NCI-H748 treated with DMSO at 0.1 percent for 48 hours (cell line): Measurements from ENCODE around the gene TNFRSF4.
"Not testable (repeated sequence)": the region's sequence is repeated elsewhere in the genome, so short reads cannot be mapped to it uniquely, and the experiment has no call there.

Experiments
- DNase-seq: peaks from one replicate; lab custom pipeline; 2025; lab: John Stamatoyannopoulos, UW

TNFRSF4 gene

DNA sequence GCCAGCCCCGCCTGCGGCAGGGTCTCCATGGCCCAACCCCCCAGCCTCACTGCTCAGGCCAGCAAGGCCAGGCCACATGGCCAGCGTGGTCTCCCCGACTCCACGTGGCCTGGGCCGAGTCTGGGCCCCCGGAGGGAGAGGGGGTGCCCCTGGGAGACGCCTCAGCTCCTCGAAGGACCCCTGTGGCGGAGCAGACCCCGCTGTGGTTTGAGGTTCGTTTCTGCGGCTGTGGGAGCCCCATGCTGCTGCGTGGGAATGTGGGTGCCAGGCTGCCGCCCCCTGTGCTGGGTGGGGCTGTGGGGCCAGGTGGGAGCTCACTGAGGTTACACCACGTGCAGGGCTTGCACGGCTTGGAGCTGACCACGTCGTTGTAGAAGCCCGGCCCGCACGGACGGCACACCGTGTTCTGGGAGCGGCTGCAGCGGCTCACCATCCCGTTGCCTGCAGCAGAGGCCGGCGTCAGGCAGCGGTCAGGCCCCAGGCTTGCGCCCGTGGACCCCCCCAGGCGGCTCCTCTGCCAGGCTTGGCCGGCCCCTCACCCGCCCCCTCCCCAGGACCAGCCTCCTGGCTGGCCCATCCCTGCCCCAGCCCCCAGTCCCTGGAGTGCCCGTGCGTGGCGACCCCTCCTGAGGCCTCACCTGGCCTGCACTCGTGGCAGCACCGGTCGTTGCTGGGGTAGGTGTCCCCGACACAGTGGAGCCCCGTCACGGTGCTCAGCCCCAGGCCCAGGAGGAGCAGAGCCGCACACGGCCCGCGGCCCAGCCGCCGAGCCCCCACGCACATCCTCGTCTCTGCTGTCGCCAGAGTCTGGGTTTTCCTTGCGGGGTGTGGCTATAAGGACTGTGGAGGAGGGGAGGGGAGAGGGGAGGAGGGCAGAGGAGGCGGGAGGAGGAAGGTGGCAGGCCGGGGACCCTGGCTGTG lies at the start of gene TNFRSF4:
Gene TNFRSF4, minus strand, starts transcription at position 809 of the 921 bp plus-strand sequence. Its CDS starts 26 bp downstream, at position 783.
- DNase-seq, result no peak

GRCh38 chr1:1262758-1263157 lies 48.8 kb upstream of the TNFRSF4 start:
- DNase-seq, result no peak

DNA sequence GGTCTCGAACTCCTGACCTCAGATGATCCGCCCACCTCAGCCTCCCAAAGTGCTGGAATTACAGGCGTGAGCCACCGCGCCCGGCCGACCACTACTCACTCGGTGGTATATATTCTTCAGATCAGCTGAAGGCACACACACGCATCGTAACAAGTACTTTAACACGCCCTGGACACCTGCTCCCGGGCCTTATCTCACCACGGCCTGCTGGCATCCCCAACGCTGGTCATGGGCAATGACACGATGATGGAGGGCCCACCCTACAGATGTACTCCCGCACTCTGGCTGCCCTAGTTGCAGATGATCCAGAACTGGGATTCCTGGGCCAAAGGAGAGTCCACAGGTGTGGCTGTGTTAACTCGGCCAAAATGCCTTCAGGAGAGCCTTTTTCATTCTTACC lies 48.1 kb upstream of the TNFRSF4 start:
- DNase-seq, result no peak

- no peak for DNase-seq
Observed at GRCh38 chr1:1260843-1261560, 47.0 kb upstream of the TNFRSF4 start.

DNA sequence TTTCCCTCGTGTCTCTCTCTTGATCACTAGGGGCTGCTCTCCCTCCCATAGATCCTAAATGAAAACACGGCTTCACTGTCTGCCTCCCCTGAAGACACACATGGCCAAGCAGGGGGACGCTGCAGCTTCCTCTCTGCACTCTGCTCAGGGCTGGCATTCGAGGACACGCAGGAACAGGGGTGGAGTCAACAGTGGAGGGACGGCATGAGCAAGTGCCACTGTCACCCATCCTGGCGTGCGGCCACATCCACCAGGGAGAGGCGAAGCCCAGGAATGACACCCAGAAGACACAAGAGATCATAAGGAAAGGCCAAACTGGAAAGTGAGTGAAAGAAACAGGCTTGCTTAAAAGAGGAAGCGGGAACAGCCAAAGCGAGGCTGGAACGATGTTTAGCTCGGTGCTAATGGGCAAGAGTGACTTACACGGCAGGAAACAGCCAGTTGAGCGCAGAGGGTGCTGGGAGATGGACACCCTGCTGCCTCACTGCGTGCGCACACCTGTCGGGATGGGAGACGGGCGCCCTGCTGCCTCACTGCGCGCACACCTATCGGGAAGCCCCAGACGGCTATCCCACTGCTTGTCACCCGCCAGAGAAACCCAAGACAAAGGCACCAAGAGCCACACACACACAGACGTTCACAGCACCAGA lies 46.1 kb upstream of the TNFRSF4 start:
- DNase-seq, result no peak

DNA sequence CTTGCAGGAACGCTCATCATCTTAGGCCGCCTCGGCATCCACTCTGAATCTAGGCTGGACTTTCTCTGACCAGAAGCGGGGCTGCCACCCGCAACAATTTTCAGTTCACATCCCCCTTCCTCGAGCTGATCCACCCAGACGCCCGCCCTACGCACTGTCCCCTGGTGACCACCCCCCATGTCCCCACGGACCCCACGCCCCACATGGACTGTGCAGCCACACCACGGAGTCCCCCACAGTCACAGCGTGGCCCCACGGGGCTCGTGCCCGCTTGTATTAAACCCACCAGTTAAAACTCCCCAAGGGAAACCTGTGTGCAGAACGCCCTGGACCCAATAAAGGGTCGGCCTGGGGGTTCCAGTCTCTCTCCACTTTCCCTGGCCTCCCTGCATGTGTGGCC lies 45.6 kb upstream of the TNFRSF4 start:
- DNase-seq, result no peak

- DNase-seq, result no peak
Observed at GRCh38 chr1:1259119-1259488, 45.2 kb upstream of the TNFRSF4 start.

- no peak for DNase-seq
Observed at GRCh38 chr1:1256956-1257871, 43.3 kb upstream of the TNFRSF4 start.

DNA sequence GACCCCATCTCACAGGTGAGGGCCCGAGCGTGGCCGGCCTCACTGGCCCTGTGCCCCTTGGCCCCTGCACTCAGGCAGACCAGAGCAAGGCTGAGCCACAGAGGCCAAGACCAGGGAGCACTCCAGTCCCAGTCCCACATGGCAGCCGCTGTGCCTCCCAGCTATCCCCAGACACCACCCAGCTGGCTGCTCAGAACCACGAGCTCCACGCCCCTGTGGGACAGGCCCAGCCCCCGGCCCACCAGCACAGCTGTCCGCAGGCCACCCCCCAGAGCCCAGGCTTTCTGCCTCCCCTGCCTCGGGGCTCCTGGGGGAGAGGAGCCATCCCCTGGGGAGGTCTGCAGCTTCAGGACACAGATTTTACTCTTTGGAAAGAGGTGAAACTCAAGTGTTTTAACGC lies 41.7 kb upstream of the TNFRSF4 start:
- DNase-seq, result no peak

DNA sequence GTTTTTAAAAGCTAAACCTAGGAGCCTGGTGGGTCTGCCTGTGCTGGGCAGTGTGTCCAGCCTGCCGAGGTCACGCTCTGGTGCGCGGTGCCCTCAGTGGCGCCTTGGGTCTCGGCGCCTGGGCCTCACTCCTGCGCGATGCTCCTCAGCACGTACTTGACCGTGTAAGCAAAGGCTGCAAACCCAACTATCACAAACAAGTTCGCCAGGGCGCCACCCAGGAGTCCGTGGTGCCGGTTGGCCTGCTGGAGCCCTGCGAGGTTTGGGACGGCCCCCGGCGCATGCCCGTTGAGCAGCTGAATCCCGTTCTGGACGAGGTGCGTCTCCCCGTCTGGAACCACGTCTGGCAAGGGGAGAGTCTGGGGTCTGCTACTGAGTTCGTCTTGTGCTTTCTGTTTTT lies 41.1 kb upstream of the TNFRSF4 start:
- no peak for DNase-seq

DNA sequence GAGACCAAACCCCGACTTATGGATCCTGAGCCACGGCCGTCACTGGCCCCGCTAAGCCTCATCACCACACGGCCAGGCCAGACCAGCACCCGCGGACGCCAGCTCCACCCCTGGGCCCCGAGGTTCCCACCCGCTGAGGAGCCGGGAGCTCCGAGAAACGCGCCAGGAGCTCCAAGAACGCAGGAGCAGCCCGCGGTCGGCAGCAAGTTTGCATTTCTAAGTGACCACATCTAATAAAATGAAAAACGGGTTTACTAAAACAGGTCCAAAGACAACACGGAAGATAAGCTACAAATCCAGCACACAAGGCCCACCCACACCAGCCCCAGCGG lies 40.7 kb upstream of the TNFRSF4 start:
- no peak for DNase-seq

DNA sequence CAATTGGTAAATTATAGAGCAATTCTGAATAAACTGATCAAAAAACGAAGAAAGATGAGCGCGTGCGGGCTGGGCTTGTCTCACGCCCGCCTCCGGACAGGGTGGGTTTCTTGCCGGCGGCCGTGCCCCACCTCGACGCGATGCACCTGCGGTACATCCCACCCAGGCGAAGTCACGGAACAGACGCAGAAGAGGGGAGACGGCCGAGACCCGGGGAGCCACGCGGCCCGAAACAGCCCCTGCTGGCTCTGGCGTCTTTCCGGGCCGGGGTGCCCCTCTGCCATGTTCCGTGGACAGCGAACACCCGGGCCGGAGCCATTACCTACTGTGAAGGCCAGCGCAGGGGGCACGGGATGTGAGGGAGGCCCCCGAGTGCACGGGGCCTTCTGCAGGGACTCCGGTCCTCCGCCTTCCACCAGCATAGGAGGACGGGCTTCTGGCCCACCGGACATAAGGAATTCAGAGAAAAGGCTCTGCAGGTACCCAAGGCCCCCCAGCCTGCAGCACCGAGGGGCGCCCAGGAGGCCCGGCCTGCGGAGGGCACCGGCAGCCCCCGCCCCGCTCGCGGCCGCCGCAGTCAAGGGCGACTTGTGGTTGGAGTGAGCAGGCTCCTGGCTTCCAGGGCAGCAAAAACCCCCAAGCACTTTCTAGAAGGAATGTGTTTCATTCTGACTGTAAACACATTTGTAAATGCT lies 40.2 kb upstream of the TNFRSF4 start:
- no peak for DNase-seq

- DNase-seq, result no peak
Observed at GRCh38 chr1:1253314-1253713, 39.4 kb upstream of the TNFRSF4 start.

DNA sequence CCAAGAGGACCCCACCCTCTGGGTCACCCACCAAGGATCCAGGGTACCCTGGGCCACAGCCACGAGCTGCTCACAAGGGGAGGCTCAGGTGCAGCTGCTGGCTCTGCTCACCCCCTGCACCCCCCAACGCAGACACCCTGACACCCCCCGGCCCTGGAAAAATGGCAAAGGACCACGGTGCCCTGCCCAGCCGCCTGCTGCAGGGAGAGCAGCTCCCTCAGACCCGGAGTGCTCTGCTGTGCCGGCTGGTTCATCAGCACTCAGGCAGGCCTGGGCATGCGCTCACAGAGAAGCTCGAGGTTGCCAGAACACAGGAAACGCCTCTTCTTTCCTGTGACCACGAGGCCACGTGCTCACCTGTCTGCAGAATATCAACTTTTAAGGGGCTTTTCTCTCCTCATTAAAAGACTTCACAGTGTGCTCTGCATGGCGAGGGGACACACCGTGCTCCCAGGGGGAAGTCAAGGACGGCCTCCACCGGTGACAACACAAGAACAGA lies 36.9 kb upstream of the TNFRSF4 start:
- DNase-seq, result no peak

DNA sequence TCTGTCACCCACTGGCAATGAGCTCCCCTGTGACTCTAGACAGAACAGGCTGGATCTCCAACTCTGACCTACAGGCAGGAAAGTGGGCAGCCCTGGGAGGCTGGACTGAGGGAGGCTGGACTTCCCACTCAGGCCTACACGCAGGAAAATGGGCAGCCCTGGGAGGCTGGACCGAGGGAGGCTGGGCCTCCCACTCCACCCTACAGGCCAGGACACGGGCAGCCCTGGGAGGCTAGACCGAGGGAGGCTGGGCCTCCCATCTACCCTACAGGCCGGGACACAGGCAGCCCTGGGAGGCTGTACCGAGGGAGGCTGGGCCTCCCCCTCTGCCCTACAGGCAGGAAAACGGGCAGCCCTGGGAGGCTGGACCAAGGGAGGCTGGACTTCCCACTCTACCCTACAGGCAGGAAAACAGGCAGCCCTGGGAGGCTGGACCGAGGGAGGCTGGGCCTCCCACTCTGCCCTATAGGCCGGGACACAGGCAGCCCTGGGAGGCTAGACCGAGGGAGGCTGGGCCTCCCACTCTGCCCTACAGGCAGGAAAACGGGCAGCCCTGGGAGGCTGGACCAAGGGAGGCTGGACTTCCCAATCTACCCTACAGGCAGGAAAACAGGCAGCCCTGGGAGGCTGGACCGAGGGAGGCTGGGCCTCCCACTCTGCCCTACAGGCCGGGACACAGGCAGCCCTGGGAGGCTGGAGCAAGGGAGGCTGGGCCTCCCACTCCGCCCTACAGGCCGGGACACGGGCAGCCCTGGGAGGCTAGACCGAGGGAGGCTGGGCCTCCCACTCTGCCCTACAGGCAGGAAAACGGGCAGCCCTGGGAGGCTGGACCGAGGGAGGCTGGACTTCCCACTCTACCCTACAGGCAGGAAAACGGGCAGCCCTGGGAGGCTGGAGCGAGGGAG lies 34.3 kb upstream of the TNFRSF4 start:
- DNase-seq, result not testable (repeated sequence)

- no peak for DNase-seq
Observed at GRCh38 chr1:1247341-1247913, 33.5 kb upstream of the TNFRSF4 start.

- DNase-seq, result no peak
Observed at GRCh38 chr1:1246577-1247340, 32.8 kb upstream of the TNFRSF4 start, which contains the start of gene C1QTNF12. Gene C1QTNF12 (minus strand): TSS chr1:1246722. CDS start chr1:1246690, 32 bp downstream.

- DNase-seq, result no peak
Observed at GRCh38 chr1:1245817-1246576, 32.0 kb upstream of the TNFRSF4 start.
